IMR-90 (cell line): ENCODE measurements around the gene SNCG.

Source experiments
- CEBPB ChIP-seq: IDR thresholded peaks from 2 replicates; pipeline ENCODE4 v1.6.1; 2012; ENCODE audit warnings: low read depth, low read length, improper control_type of control experiment
- CTCF ChIP-seq: conservative IDR thresholded peaks from 2 replicates; pipeline ENCODE4 v1.5.1; 2012; ENCODE audit warnings: mild to moderate bottlenecking, low read depth, low read length, improper control_type of control experiment
- ELK1 ChIP-seq: fragments of 150-350 bp; IDR thresholded peaks from 2 replicates; pipeline ENCODE4 v1.6.1; 2016; ENCODE audit warnings: low read depth, mild to moderate bottlenecking, low read length, moderate library complexity, borderline replicate concordance
- MXI1 ChIP-seq: IDR thresholded peaks from 2 replicates; pipeline ENCODE4 v1.6.1; 2012; ENCODE audit warnings: low read depth, mild to moderate bottlenecking, low read length, moderate library complexity, borderline replicate concordance
- NFE2L2 ChIP-seq: fragments of 150-350 bp; IDR thresholded peaks from 2 replicates; pipeline ENCODE4 v1.6.1; 2016; ENCODE audit warnings: low read depth, mild to moderate bottlenecking, low read length
- POLR2A ChIP-seq: IDR thresholded peaks from 2 replicates; pipeline ENCODE4 v1.6.1; 2012; ENCODE audit warnings: mild to moderate bottlenecking, low read depth, low read length
- RAD21 ChIP-seq: IDR thresholded peaks from 2 replicates; pipeline ENCODE4 v1.6.1; 2012; ENCODE audit warnings: low read length, improper control_type of control experiment
- RCOR1 ChIP-seq: IDR thresholded peaks from 2 replicates; pipeline ENCODE4 v1.6.1; 2012; ENCODE audit warnings: mild to moderate bottlenecking, low read length, improper control_type of control experiment; ENCODE audit not compliant: insufficient replicate concordance
- RFX5 ChIP-seq: IDR thresholded peaks from 2 replicates; pipeline ENCODE4 v1.8.0; 2012; ENCODE audit warnings: low read depth, mild to moderate bottlenecking, low read length, moderate library complexity
- SMC3 ChIP-seq: fragments of 150-350 bp; IDR thresholded peaks from 2 replicates; pipeline ENCODE4 v1.6.1; 2016; ENCODE audit warnings: low read depth, mild to moderate bottlenecking, antibody characterized with exemption, low read length, moderate library complexity
- TF ChIP-seq, protein P1 (sequence below): fragments of 150-350 bp; IDR thresholded peaks from 2 replicates; pipeline ENCODE4 v1.6.1; 2017; ENCODE audit warnings: mild to moderate bottlenecking, antibody characterized with exemption, low read length, low read depth

DNA sequence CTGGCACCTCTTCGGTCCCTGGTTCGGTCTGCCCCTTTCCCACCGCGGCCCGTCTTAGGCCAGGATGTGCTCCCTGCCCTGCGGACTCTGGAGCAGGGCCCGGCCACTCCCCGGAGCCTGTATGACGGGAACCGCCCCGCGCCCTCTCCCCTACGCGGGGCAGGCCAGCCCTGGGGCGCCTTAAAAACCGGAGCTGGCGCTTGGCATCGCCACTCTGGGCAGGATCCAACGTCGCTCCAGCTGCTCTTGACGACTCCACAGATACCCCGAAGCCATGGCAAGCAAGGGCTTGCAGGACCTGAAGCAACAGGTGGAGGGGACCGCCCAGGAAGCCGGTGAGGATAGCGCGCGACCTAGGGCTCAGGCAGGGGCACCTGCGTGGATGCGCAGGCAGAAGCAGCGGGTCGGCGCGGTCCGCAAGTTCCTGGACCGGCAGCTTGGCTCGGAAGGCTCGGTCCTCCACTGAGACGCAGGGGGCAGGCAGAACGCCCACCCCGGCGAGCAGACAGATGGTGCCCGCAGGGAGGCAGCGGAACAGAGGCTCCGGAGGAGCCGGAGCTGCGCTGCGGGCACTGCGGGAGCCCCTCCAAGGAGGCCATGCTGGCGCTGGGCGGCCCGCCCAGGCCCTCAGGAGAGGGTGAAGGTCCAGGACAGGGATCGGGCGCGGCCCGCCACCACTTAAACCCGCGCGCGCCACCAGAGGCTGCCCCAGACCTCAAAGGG, 10.0 kb downstream of the SNCG start, which contains the start of gene ADIRF:
- TF ChIP-seq MXI1: no peak
- no peak for TF ChIP-seq SMC3
- TF ChIP-seq POLR2A: no peak
- no peak for TF ChIP-seq CTCF
- TF ChIP-seq NFE2L2: no peak
- no peak for TF ChIP-seq RAD21
- TF ChIP-seq RFX5: no peak
- TF ChIP-seq ELK1: no peak
- TF ChIP-seq, protein P1, sequence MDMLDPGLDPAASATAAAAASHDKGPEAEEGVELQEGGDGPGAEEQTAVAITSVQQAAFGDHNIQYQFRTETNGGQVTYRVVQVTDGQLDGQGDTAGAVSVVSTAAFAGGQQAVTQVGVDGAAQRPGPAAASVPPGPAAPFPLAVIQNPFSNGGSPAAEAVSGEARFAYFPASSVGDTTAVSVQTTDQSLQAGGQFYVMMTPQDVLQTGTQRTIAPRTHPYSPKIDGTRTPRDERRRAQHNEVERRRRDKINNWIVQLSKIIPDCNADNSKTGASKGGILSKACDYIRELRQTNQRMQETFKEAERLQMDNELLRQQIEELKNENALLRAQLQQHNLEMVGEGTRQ: no peak
- TF ChIP-seq CEBPB: no peak
- TF ChIP-seq RCOR1: no peak
